Dedifferentiated amniotic fluid mesenchymal stem cell (primary cell): ENCODE data around the gene PIEZO2.

Experiments used
- DNase-seq: peaks from one replicate; pipeline ENCODE4 v3.0.0-alpha.2; 2016; ENCODE audit errors: extremely low spot score

The PIEZO2 gene

GRCh38 chr18:10745971-10746370 is 403.4 kb downstream of the PIEZO2 start:
- DNase-seq: no peak

- no peak for DNase-seq
These were observed 404.1 kb downstream of the PIEZO2 start for GRCh38 chr18:10745219-10745618.

GRCh38 chr18:10743766-10744165 is 405.6 kb downstream of the PIEZO2 start:
- DNase-seq: no peak

GRCh38 chr18:10739152-10739551 is 410.2 kb downstream of the PIEZO2 start:
- DNase-seq: peak; percentile 54

GRCh38 chr18:10736984-10737383 is 412.4 kb downstream of the PIEZO2 start:
- DNase-seq: no peak

- no peak for DNase-seq
These were observed 416.4 kb downstream of the PIEZO2 start for GRCh38 chr18:10732990-10733389.

- DNase-seq: peak; percentile 22
These were observed 421.9 kb downstream of the PIEZO2 start for GRCh38 chr18:10727477-10727876.

GRCh38 chr18:10726198-10727068 is 422.9 kb downstream of the PIEZO2 start:
- DNase-seq: no peak

GRCh38 chr18:10724666-10725065 is 424.7 kb downstream of the PIEZO2 start:
- no peak for DNase-seq

- no peak for DNase-seq
These were observed 425.9 kb downstream of the PIEZO2 start for GRCh38 chr18:10723496-10723895.

- no peak for DNase-seq
These were observed 430.6 kb downstream of the PIEZO2 start for GRCh38 chr18:10718809-10719208.

GRCh38 chr18:10715791-10716190 is 433.6 kb downstream of the PIEZO2 start:
- DNase-seq: no peak

- DNase-seq: no peak
These were observed 436.0 kb downstream of the PIEZO2 start for GRCh38 chr18:10713409-10713808.

GRCh38 chr18:10707294-10707693 is 442.1 kb downstream of the PIEZO2 start:
- no peak for DNase-seq

- DNase-seq: no peak
These were observed 443.6 kb downstream of the PIEZO2 start for GRCh38 chr18:10705786-10706185.

GRCh38 chr18:10705291-10705690 is 444.1 kb downstream of the PIEZO2 start:
- DNase-seq: no peak

GRCh38 chr18:10702206-10702605 is 447.2 kb downstream of the PIEZO2 start:
- DNase-seq: no peak

- DNase-seq: no peak
These were observed 459.0 kb downstream of the PIEZO2 start for GRCh38 chr18:10690366-10690765.

GRCh38 chr18:10690035-10690329 is 459.4 kb downstream of the PIEZO2 start:
- no peak for DNase-seq

- DNase-seq: no peak
These were observed 459.9 kb downstream of the PIEZO2 start for GRCh38 chr18:10689236-10690034.

GRCh38 chr18:10688766-10689165 is 460.6 kb downstream of the PIEZO2 start:
- no peak for DNase-seq

- no peak for DNase-seq
These were observed 462.0 kb downstream of the PIEZO2 start for GRCh38 chr18:10687161-10687925.
